NCI-H1694 treated with DMSO at 0.1 percent for 48 hours (cell line): ENCODE data around the gene F3.
A peak's percentile ranks its signal among the peaks of the same experiment; 100 is the strongest.

Experiments
- DNase-seq: peaks from one replicate; lab custom pipeline; 2025; lab: John Stamatoyannopoulos, UW

Gene F3

GRCh38 chr1:94552071-94552586 lies 10.6 kb upstream of the F3 start:
- DNase-seq, result no peak

DNA sequence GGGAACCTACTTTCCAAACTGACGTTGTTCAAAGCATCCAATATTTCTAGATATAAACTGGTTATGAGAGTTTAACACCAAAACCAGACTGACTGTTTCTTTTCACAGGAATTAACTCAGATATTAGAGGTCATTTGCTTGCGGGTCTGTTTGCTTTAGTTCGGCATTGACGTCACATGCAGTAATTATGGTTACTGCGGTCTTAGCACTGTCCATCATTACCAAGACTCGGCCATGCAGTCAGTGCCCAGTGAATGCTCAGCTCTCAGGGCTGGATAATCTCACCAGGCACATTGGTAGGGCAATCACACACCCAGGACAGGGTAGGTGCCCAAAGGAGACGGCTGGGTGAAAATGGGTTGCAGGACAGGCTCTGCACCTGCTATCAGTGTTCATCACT lies 9.9 kb upstream of the F3 start:
- no peak for DNase-seq

GRCh38 chr1:94550800-94551241 lies 9.3 kb upstream of the F3 start:
- no peak for DNase-seq

DNA sequence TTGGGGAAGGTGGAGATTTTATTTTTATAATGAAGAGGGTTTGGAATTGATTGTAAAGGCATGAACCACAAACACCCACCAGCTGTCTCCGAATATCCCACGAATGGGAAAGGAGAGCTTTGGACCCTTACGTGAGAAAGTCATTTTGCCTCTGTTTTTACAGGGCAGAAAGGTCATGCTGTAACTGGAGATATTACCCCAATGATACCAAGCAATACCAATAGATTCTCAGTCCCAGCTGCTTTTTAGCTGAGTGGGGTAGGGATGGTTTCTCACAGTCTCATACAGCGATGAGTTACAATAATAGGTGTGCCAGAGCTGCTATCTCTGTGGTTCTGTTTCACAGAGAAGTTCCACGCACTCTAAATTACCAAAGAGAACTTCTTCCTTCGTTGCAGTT lies 8.8 kb upstream of the F3 start:
- no peak for DNase-seq

- DNase-seq, result no peak
These were observed 8.1 kb upstream of the F3 start for GRCh38 chr1:94549706-94550105.

DNA sequence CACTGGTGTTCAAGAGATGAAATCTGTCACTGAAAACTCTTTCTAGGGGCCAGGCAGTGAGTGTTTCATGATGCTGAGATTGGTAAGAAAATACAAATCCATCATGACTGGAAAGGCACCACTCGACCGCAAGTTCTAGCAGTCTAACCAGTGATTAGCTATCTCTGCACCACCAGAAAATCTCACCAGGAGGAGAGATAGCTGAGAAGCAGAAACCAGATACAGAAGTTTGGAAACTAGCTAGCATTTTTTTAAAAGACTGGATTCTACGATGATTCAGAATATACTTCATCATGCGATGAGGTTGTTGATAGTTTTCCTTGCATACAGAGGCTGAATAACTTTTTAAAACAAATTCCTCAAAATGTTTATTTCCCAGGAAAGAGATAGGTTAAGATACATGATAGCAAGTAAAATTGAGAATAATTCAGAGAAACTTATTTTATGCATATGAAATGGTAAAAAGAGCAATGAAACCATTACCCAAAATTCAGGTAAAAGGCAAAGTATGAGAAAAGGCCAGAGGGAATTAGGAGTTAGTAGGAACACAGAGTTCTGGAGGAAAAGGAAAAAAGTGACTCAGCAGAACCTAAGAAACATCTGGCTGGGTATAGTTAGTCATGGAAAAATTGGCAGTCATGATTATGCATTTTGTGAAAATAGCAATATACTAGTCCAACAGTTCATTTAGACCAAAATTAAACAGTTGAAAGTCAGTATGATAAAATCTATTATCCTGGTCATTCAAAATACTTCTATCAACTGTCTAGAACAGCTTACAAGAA lies 3.3 kb upstream of the F3 start:
- DNase-seq, result no peak

DNA sequence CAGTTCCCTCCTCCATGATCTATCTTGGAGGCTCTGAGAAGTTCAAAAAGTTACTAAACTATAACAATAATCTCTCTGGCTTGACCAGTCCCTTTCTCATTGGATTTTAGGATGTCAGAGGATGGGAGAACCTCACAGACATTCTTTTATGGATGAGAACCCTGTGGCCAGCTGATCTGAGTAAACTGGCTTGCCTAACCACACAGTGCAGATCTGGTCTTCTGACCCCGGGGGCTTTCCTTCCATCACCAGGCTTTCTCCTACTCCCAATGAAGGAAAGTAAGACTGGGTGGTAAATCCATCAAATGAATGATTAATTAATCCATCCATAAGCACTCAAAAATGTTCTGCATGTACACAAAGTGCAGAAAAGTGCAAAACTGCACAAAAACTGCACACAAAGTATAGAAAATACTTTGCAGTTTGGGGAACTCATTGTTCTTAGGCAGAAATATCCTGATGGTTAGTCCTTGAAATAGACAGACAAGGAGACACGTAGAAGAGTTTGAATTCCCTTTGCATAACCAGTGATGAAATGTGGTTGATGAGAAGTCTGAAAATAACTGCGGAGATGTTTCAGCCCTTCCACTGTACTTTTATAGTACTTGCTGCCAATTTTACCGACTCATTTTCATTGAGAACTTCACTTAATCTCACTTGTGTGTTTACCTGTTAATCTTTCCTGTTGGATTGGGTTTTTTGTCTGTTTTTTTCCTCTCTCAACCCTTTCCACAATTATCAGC lies 2.5 kb upstream of the F3 start:
- DNase-seq, result no peak

- no peak for DNase-seq
These were observed 1.4 kb upstream of the F3 start for GRCh38 chr1:94543001-94543400.

DNA sequence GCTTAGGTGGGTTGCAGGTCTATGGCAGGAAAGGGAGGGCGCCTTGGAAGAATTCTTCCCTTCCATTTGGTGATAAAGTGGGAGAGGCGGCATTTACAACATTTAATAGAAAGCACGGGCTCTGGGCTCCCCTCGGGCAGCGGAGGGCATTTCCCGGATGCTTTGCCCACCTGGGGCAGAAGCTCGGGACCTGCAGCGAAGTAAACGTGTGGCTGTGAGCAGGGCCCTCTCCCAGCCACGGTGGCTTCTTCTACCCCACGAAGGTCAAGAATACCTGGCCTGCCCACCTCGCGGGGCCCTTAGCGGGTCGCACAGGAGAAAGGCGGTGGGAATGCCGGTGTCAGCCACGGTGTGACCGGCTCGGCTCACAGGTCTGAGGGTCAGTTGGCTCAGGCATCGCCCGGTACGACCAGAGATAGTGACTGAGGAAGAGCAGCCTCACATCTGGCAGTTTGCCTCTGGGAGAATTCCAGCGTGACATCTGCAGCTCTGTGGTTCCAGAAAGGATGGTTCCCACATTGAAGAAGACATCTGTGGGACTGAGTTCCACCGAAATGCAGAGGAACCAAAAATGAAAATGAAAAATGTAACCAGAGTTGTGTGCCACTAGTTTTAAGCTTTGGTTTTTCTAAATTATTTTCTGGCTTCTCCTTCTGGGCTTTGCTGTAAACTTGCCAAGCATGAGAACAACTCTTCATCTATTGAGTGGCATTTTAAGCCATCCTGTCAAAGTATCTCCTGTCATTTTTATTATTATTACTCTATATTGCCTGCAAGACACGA lies 720 bp upstream of the F3 start:
- DNase-seq, result no peak

DNA sequence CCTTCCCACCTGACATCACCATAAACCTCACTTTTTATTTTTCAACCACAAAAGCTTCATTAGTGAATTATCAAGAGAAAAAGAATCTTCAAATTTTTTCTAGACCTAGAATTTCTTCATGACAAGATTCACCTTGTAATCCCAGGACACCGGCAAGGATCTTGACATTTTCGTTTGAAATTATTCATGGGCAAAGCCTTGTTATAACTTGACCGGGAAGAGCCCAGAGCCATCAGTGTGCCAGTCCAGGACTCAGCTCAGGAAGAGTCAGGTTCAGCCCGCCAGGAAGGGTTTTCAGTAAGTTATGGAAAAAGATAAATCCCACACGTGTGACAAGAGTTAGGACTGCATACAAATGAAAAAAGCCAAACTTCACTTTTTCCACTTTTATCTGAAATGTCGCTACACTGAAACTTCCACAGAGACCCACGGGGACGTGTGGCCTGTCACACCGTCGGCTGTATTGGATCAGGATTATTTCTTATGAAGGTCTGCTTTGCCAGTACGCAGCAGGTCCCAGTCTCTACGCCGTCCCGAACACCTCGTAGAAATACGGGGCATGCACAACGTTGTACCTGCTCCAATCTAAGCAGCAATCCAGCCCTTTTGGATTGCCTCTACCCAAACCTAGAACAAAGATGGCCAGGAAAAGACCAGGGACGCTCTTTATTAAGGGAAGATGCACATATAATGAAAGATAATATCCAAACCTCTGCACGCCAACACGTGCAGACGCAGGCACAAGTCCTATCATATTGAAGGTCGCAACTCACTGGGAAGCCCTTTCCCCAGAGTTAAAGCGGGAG lies 916 bp downstream of the F3 start:
- DNase-seq, result no peak

GRCh38 chr1:94539496-94539895 lies 2.1 kb downstream of the F3 start:
- DNase-seq, result no peak

DNA sequence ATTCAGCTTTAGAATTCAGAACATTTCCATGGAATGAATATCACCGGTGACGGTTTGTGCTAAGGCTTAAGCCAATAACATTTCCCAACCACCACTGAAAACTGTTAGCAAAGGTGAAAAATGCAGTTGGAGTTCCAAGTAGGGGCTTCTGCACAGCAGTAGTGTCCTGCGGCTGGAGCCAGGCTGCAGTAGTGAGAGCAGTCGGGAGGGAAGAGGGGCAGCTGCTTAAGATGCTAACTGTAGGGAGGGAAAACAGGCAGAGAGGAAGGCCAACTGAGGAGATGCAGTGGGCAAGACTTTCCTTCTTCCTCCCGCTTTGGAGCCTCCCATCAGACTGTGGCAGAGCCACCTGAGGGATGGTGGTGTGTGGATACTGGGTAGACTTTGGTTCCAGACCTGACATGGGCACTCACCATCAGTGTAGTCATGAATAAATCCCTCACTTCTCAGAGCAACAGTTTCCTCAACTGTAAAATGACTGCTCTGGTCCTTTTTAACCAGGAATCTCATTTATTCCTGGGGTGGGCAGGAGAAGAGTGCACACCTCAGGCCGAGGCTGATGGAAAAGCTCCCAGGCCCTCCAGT lies 3.2 kb downstream of the F3 start:
- DNase-seq, result no peak

DNA sequence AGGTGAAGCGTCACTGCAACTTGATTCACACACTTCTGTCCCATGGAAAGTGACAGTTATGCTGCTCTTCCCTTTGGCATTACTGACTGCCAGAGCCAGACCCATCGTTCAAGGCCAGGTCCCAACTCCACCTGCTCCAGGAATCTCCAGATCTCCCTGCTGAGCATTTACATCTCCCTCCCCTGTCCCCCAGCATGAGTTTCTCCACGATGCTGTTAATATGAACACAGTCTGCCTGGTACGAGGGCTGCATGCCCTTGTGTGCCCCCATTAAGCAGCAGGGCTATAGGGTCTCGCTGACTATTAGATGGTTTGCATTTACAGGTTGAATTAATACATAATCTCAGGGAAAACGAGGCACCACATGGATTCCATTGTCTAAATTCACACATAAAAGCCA lies 4.3 kb downstream of the F3 start:
- no peak for DNase-seq

GRCh38 chr1:94535879-94536278 lies 5.7 kb downstream of the F3 start:
- no peak for DNase-seq

DNA sequence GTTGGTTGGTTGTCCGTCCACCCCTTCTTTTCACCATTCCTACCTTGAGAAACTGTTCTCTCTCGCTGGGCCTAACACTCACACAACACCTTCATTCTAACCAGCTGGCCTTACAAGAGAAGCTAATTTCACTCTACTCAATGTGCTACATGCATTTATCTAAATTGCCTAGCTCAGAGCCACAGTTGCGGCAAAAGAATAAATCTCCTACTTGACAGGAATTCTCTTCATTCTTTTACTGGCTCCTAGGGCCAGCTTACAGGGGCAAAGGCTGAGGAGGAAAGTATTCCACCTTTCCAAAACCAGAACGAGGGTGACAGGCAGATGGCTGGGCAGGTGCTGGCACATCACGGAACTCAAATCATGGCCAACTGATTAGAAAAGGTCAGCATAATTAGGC lies 6.5 kb downstream of the F3 start:
- no peak for DNase-seq

DNA sequence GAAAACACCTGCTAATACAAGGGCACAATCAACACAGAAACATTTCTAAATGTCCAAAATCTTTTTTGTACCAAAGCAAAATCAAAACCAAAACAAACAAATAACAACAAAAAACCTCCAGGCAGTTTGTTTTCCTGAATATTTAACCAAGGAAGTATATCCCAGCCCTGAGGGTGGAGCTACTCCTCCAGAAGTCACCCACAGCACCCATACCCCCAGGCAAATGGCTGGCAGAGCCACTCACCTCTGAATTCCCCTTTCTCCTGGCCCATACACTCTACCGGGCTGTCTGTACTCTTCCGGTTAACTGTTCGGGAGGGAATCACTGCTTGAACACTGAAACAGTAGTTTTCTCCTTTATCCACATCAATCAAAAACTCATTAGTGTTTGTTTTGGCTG lies 9.5 kb downstream of the F3 start:
- no peak for DNase-seq

- no peak for DNase-seq
These were observed 9.9 kb downstream of the F3 start for GRCh38 chr1:94531664-94532063.

DNA sequence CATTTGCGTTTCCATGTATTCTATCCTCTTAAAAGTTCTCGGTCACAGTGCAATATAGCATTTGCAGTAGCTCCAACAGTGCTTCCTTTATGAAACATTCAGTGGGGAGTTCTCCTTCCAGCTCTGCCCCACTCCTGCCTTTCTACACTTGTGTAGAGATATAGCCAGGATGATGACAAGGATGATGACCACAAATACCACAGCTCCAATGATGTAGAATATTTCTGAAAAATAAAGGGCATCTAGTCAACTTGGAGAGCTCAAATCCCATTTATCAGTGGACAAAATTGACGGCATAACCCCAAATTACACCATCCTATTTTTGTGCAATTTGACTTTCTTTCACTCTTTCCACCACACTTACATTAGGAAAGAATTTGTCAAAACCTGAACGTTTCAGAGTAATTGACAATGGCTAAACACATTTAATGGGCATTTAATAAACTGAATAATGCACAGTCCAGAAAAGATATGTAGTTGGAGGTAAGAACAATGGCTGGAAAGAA lies 11.1 kb downstream of the F3 start:
- no peak for DNase-seq

- DNase-seq, result no peak
These were observed 12.1 kb downstream of the F3 start for GRCh38 chr1:94529416-94529815.

DNA sequence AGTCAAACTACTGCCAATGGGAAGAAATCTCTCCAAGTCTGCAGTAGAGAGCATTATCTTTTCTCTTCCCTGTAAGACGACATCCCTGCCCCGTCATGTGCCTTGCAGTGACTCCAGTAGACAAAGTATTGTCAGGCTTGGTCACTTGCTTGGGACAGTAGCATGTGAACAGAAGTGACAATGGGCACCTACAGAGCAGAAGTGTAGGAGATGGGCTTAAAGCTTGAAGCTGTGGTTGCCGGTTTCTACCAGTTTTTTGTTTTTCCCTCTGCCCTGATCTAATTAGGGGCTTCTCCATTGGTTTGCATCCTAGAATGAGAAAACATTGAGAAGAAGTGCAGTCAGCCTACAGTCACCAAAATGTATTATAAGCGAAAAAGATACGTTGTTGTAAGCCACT lies 12.7 kb downstream of the F3 start:
- DNase-seq, result no peak

- peak; percentile 8 for DNase-seq
These were observed 13.3 kb downstream of the F3 start for GRCh38 chr1:94528299-94528698.
